K562 (cell line): ENCODE results near the gene KIF26A. TPM values are rescaled to one million over a fixed set of nuclear protein-coding genes. Genes with fewer than 3 reads are reported as not detected.

Source experiments
- CTCF ChIP-seq, 3 experiments: IDR thresholded peaks in 2 of 3; conservative IDR thresholded peaks in 1 of 3; 2 replicates each; pipeline ENCODE4 v1.5.1; 2011 to 2012; ENCODE audit warnings: low read length in 3 of 3, mild to moderate bottlenecking in 3 of 3, control low read depth in 2 of 3, improper control_type of control experiment in 1 of 3, inconsistent platforms in 1 of 3, low read depth in 1 of 3, mixed read lengths in 1 of 3, moderate library complexity in 1 of 3; ENCODE audit not compliant: insufficient read depth in 2 of 3
- EGR1 ChIP-seq: fragments of 450-650 bp; conservative IDR thresholded peaks from 2 replicates; pipeline ENCODE4 v1.6.1; 2017; ENCODE audit warnings: mild to moderate bottlenecking
- RAD21 ChIP-seq, 2 experiments: fragments of 250-450 bp in 1 of 2; fragments of 450-650 bp in 1 of 2; sonication (Bioruptor Pico) in 1 of 2; formaldehyde crosslinking in 1 of 2; IDR thresholded peaks in 1 of 2; conservative IDR thresholded peaks in 1 of 2; 2 replicates each; pipeline versions ENCODE4 v1.4.0 to v1.8.0; 2020 to 2022; ENCODE audit warnings: mild to moderate bottlenecking in 2 of 2, moderate library complexity in 1 of 2
- REST ChIP-seq, 2 experiments: fragments of 450-650 bp; formaldehyde crosslinking in 1 of 2; IDR thresholded peaks; 2 replicates each; pipeline versions ENCODE4 v1.4.0 to v1.6.1; 2014 to 2020; ENCODE audit warnings: mild to moderate bottlenecking in 2 of 2, borderline replicate concordance in 1 of 2, low read depth in 1 of 2
- TCF7L2 ChIP-seq: fragments of 150-350 bp; IDR thresholded peaks from 2 replicates; pipeline ENCODE4 v1.6.1; 2016; ENCODE audit warnings: low read depth, mild to moderate bottlenecking, low read length, moderate library complexity
- TOE1 ChIP-seq, 2 experiments: fragments of 450-650 bp in 1 of 2; sonication (generic) in 1 of 2; formaldehyde crosslinking in 1 of 2; IDR thresholded peaks; 2 replicates each; pipeline versions ENCODE4 v1.7.1 to v1.8.0; 2016 to 2022; ENCODE audit warnings: borderline replicate concordance in 2 of 2, mild to moderate bottlenecking in 2 of 2, antibody characterized with exemption in 1 of 2, inconsistent platforms in 1 of 2, low read depth in 1 of 2, missing genetic modification reagents in 1 of 2, moderate library complexity in 1 of 2
- ZBTB33 ChIP-seq: sonication (generic); formaldehyde crosslinking; IDR thresholded peaks from 2 replicates; pipeline ENCODE4 v1.8.1; 2023; ENCODE audit warnings: mild to moderate bottlenecking, missing genetic modification reagents
- polyA plus RNA-seq, 8 experiments: library from polyadenylated mRNA; depleted of rRNA in 4 of 8; stranded (reverse) in 5 of 8; unstranded in 3 of 8; fragments of >200 nt; fragmentation: Nextera tagmentation in 2 of 8; fragmentation: Illumina TruSeq in 1 of 8; extraction: Ambion mirVana in 2 of 8; extraction: Trizol in 1 of 8; gene quantifications; 2 replicates each; pipeline versions ENCODE4 v1.2.1 to v1.2.3, GENCODE V29; 2011 to 2014; ENCODE audit warnings: inconsistent platforms in 1 of 8, missing spikeins in 1 of 8
- total RNA-seq, 7 experiments: library from RNA; depleted of rRNA in 6 of 7; stranded (reverse); fragments of >200 nt in 6 of 7; fragmentation: Illumina TruSeq in 2 of 7; extraction: Trizol in 2 of 7; gene quantifications; 2 replicates each; pipeline versions ENCODE4 v1.2.1 to v1.2.3, GENCODE V29; 2011 to 2021; ENCODE audit warnings: low replicate concordance in 1 of 7

Gene KIF26A
- total and polyA plus RNA-seq, 9 of the 15 experiments (the other 6 are each of a cell fraction or from before 2014, with no cell fraction given) = 0.04 TPM; not detected in 8

GRCh38 chr14:104137297-104138097 is 890 bp upstream of the KIF26A start (continued):
- TF ChIP-seq REST (IDR thresholded peaks at IDR 0.05; ENCODE audit: borderline replicate concordance) = peak; percentile 39; the same call in 1 of the 2 replicates
- TF ChIP-seq REST (CRISPR knock-in tag; IDR thresholded peaks at IDR 0.05; ENCODE audit: low read depth) = no peak
- TF ChIP-seq CTCF (IDR thresholded peaks at IDR 0.05 in 2 of 3, conservative IDR thresholded peaks at IDR 0.05 in 1 of 3; ENCODE audit: insufficient read depth in 2 of 3, low read depth in 1 of 3, low read length in 3 of 3) = peak; percentile 31 to 66 (median 48); a peak in 4 of 6 replicates
- peak; percentile 51 to 64 for TF ChIP-seq RAD21 (CRISPR knock-in tag; conservative IDR thresholded peaks at IDR 0.05 in 1 of 2, IDR thresholded peaks at IDR 0.05 in 1 of 2)
- 0 out of 2 replicates have a peak, but pooled peaks have one; percentile 14 for TF ChIP-seq EGR1
- TF ChIP-seq ZBTB33 (CRISPR knock-in tag) = 0 out of 2 replicates have a peak, but pooled peaks have one; percentile 10
- no peak for TF ChIP-seq TCF7L2
- TF ChIP-seq TOE1 (IDR thresholded peaks at IDR 0.05; ENCODE audit: borderline replicate concordance) = no peak
- no peak for TF ChIP-seq TOE1 (CRISPR knock-in tag; IDR thresholded peaks at IDR 0.05; ENCODE audit: borderline replicate concordance, low read depth)
